Upper lobe of right lung (tissue), 1 donor: ENCODE results near the gene VDAC2. TPM values are rescaled to one million over a fixed set of nuclear protein-coding genes. Genes with fewer than 3 reads are reported as not detected.

Experiments
- ATAC-seq: fragments of 200-7000 bp; cut with Tn5 transposase; one replicate; pipeline ENCODE4 v1.9.1; 2020; ENCODE audit warnings: mild to moderate bottlenecking, moderate library complexity
- DNase-seq: peaks from one replicate; pipeline ENCODE4 v3.0.0-alpha.2; 2020
- H3K27ac ChIP-seq: fragments of 200-600 bp; one replicate; pipeline ENCODE4 v1.8.0; 2022
- H3K27me3 ChIP-seq: fragments of 200-600 bp; one replicate; pipeline ENCODE4 v1.8.0; 2022; ENCODE audit warnings: mild to moderate bottlenecking
- H3K36me3 ChIP-seq: fragments of 200-600 bp; one replicate; pipeline ENCODE4 v1.8.0; 2022
- H3K4me1 ChIP-seq: fragments of 200-600 bp; one replicate; pipeline ENCODE4 v1.8.0; 2022
- H3K4me3 ChIP-seq: fragments of 200-600 bp; one replicate; pipeline ENCODE4 v1.8.0; 2022; ENCODE audit warnings: mild to moderate bottlenecking
- H3K9me3 ChIP-seq: fragments of 200-600 bp; one replicate; pipeline ENCODE4 v1.8.0; 2022
- intact Hi-C: fragments of 100-400 bp; cut with DNase I; formaldehyde crosslinking; loops from one replicate; pipeline ENCODE4 v1.11.0; 2022
- total RNA-seq: library from RNA; stranded (reverse); fragmentation: NEBNext Ultra II Directional; extraction: Animal tissue kit (Norgen Biotek cat#: 25700); gene quantifications from one replicate; pipeline ENCODE4 v1.2.1, GENCODE V29; 2021
- TF ChIP-seq, protein P1 (sequence below): fragments of 200-600 bp; IDR thresholded peaks from one replicate; pipeline ENCODE4 v1.8.0; 2022; ENCODE audit warnings: antibody characterized with exemption
- donor health status: DM: no; HTN: yes; CAD: no; lungs with severe emphysema.

Gene VDAC2
- total RNA-seq, 1 donor from 2014 or later = 119 TPM

- H3K4me1 ChIP-seq = peaks cover 51% of the 10 kb centered on the region
- TF ChIP-seq, protein P1, sequence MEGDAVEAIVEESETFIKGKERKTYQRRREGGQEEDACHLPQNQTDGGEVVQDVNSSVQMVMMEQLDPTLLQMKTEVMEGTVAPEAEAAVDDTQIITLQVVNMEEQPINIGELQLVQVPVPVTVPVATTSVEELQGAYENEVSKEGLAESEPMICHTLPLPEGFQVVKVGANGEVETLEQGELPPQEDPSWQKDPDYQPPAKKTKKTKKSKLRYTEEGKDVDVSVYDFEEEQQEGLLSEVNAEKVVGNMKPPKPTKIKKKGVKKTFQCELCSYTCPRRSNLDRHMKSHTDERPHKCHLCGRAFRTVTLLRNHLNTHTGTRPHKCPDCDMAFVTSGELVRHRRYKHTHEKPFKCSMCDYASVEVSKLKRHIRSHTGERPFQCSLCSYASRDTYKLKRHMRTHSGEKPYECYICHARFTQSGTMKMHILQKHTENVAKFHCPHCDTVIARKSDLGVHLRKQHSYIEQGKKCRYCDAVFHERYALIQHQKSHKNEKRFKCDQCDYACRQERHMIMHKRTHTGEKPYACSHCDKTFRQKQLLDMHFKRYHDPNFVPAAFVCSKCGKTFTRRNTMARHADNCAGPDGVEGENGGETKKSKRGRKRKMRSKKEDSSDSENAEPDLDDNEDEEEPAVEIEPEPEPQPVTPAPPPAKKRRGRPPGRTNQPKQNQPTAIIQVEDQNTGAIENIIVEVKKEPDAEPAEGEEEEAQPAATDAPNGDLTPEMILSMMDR = no peak
- H3K4me3 ChIP-seq = no peak overlapping the region
- intact Hi-C loops = no loop called here
- ATAC-seq = no peak
- DNase-seq = no peak
- no peaks in the 10 kb centered on the region for H3K27me3 ChIP-seq
- H3K9me3 ChIP-seq = no peaks in the 10 kb centered on the region
- peaks cover 84% of the 10 kb centered on the region for H3K36me3 ChIP-seq
- peak overlapping the region; percentile 73 for H3K27ac ChIP-seq
These were observed 12.9 kb downstream of the VDAC2 start for GRCh38 chr10:75223507-75223906.

- ATAC-seq (no peak), DNase-seq (no peak)
- Histone ChIP-seq H3K4me3 (peak overlapping the region; percentile 4), H3K36me3 (peaks cover 81% of the 10 kb centered on the region), H3K9me3 (no peaks in the 10 kb centered on the region), H3K27me3 (no peaks in the 10 kb centered on the region), H3K27ac (peak overlapping the region; percentile 73), H3K4me1 (peaks cover 63% of the 10 kb centered on the region)
- TF ChIP-seq, protein P1 = no peak
- intact Hi-C loops = no loop called here
These were observed 15.5 kb downstream of the VDAC2 start for GRCh38 chr10:75226095-75226494.

- peaks cover 81% of the 10 kb centered on the region for H3K36me3 ChIP-seq
- no peak for ATAC-seq
These were observed 16.1 kb downstream of the VDAC2 start for GRCh38 chr10:75226656-75227055.

DNA sequence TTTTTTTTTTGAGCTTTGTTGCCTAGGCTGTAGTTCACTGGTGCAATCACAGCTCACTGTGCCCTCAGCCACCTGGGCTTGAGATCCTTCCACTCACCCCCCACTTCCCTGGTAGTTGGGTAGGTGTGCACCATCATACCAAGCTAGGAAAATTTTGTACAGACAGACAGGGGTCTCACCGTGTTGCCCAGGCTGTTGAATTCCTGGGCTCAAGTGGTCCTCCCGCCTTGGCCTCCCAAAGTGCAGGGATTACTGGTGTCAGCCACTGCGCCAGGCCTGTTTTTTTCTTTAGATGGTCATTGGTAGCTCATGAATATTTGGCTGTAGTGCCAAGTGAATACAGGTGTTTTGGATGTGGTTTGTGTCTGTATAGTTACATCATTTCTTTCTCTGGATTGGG lies 17.7 kb downstream of the VDAC2 start:
- H3K4me1 ChIP-seq = peaks cover 61% of the 10 kb centered on the region
- no peaks in the 10 kb centered on the region for H3K9me3 ChIP-seq
- ATAC-seq (no peak), DNase-seq (no peak)
- TF ChIP-seq, protein P1 = no peak
- no peak overlapping the region for H3K4me3 ChIP-seq
- no peak overlapping the region for H3K27ac ChIP-seq
- intact Hi-C loops = no loop called here
- no peaks in the 10 kb centered on the region for H3K27me3 ChIP-seq
- H3K36me3 ChIP-seq = peaks cover 72% of the 10 kb centered on the region

More at GRCh38 chr10:75226656-75227055, 16.1 kb downstream of the VDAC2 start:
- TF ChIP-seq, protein P1 = no peak
- Histone ChIP-seq H3K27me3 (no peaks in the 10 kb centered on the region), H3K9me3 (no peaks in the 10 kb centered on the region), H3K27ac (peak overlapping the region; percentile 73), H3K4me3 (no peak overlapping the region), H3K4me1 (peaks cover 63% of the 10 kb centered on the region)
- intact Hi-C loops = no loop called here
- DNase-seq = no peak

DNA sequence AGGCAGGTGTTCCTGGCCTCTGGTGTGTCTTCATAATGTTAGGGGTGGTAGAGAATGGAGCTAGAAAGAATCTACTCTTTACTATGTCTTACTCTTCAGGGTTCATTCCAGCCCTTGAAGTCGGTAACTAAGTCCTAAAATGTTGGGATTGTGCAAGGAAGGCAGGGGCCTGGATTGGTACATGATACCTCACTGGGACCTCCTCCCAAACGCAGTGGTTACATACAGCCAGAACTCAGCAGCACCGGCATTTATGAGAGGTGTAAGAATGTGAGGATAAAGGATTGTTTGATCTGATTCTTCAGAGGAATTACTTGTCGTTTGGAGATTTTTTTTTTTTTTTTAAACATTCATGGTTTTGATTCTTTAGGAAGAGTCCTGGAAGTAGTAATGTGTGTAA lies 18.2 kb downstream of the VDAC2 start:
- intact Hi-C loops = no loop called here

More for the DNA sequence above, 18.2 kb downstream of the VDAC2 start:
- Histone ChIP-seq H3K9me3 (no peaks in the 10 kb centered on the region), H3K27ac (no peak overlapping the region), H3K36me3 (peaks cover 67% of the 10 kb centered on the region), H3K27me3 (no peaks in the 10 kb centered on the region), H3K4me1 (peaks cover 56% of the 10 kb centered on the region), H3K4me3 (no peak overlapping the region)
- DNase-seq = no peak
- ATAC-seq = no peak
- TF ChIP-seq, protein P1 = no peak
